Sigmoid colon (tissue), 7 donors: ENCODE measurements around the gene MAGI2. TPM values are rescaled to one million over a fixed set of nuclear protein-coding genes. Genes with fewer than 3 reads are reported as not detected.
A peak's percentile ranks its signal among the peaks of the same experiment; 100 is the strongest.

Source experiments
- DNase-seq: peaks from one replicate; pipeline ENCODE4 v3.0.0-alpha.2; 2019
- H3K27ac ChIP-seq, 4 donors: fragments of 200-600 bp; sonication (generic); one replicate each; pipeline ENCODE4 v1.5.1; 2016 to 2019; ENCODE audit warnings: mild to moderate bottlenecking in 1 of 4
- H3K27me3 ChIP-seq, 3 donors: fragments of 200-600 bp; sonication (generic); one replicate each; pipeline ENCODE4 v1.5.1; 2019; ENCODE audit warnings: mild to moderate bottlenecking in 1 of 3
- H3K36me3 ChIP-seq, 4 donors: fragments of 200-600 bp; sonication (generic); one replicate each; pipeline ENCODE4 v1.5.1; 2016 to 2019
- H3K4me1 ChIP-seq, 4 donors: fragments of 200-600 bp; sonication (generic); one replicate each; pipeline ENCODE4 v1.5.1; 2017 to 2019
- H3K4me3 ChIP-seq, 4 donors: fragments of 200-600 bp; sonication (generic); one replicate each; pipeline ENCODE4 v1.5.1; 2017 to 2019; ENCODE audit warnings: mild to moderate bottlenecking in 2 of 4, moderate library complexity in 1 of 4
- H3K9me3 ChIP-seq, 4 donors: fragments of 200-600 bp in 3 of 4; sonication (generic) in 3 of 4; one replicate each; pipeline versions ENCODE4 v1.5.1 to v1.6.1; 2013 to 2019
- CTCF ChIP-seq, 4 experiments: fragments of 450-650 bp in 3 of 4; fragments of 200-600 bp in 1 of 4; IDR thresholded peaks; one replicate each; pipeline ENCODE4 v1.5.1; 2016 to 2019; ENCODE audit warnings: antibody characterized with exemption in 4 of 4, mild to moderate bottlenecking in 3 of 4, moderate library complexity in 2 of 4
- EP300 ChIP-seq, 4 donors: sonication (generic); formaldehyde crosslinking; IDR thresholded peaks; one replicate each; pipeline ENCODE4 v1.6.1; 2017; ENCODE audit warnings: antibody characterized with exemption in 4 of 4
- POLR2A ChIP-seq, 2 donors: fragments of 450-650 bp; IDR thresholded peaks; one replicate each; pipeline ENCODE4 v1.6.1; 2016; ENCODE audit warnings: antibody characterized with exemption in 2 of 2, mild to moderate bottlenecking in 2 of 2, moderate library complexity in 2 of 2
- POLR2AphosphoS5 ChIP-seq, 4 donors: sonication (generic); formaldehyde crosslinking; IDR thresholded peaks; one replicate each; pipeline ENCODE4 v1.6.1; 2017; ENCODE audit warnings: antibody characterized with exemption in 4 of 4
- WGBS, 2 donors: extraction: QIAGEN DNeasy Blood & Tissue Kit; methylation state at CpG; one replicate each; pipeline ENCODE4 v1.1.7; 2013; 5-methylcytosine and 5-hydroxymethylcytosine counted together
- intact Hi-C: fragments of 100-400 bp; cut with DNase I; formaldehyde crosslinking; loops from one replicate; pipeline ENCODE4 v1.15.1; 2023
- polyA plus RNA-seq, 3 donors: library from polyadenylated mRNA; stranded (reverse); fragments of 200-250 nt; gene quantifications; one replicate each; pipeline ENCODE4 v1.2.3, GENCODE V29; 2013
- total RNA-seq, 4 donors: library from RNA; depleted of rRNA; stranded (reverse); fragments of >200 nt; gene quantifications; one replicate each; pipeline ENCODE4 v1.1.0, GENCODE V29; 2016
- donor health status: healthy with polysubstance abuse.
- donor health status: Bipolar disorder and iron deficiency.
- donor health status: healthy.

MAGI2 gene
- total and polyA plus RNA-seq, 7 donors = 0.69 to 26.9 (median 14.7) TPM

GRCh38 chr7:78153285-78153684 lies 1300.2 kb downstream of the MAGI2 start:
- Histone ChIP-seq H3K9me3 (no peaks in the 10 kb centered on the region), H3K36me3 (no peaks in the 10 kb centered on the region), H3K27ac (no peak overlapping the region), H3K4me1 (peaks cover 0 to 15% (median 7%) of the 10 kb centered on the region in 4 donors), H3K27me3 (no peaks in the 10 kb centered on the region), H3K4me3 (no peak overlapping the region)
- intact Hi-C loops = no loop called here
- TF ChIP-seq POLR2A (IDR thresholded peaks at IDR 0.05) (no peak), EP300 (IDR thresholded peaks at IDR 0.05) (no peak), POLR2AphosphoS5 (IDR thresholded peaks at IDR 0.05) (no peak)
- 65 to 75% methylated on average over 4 of the region's 4 CpGs for WGBS, 2 donors
- no peak for DNase-seq

GRCh38 chr7:78151229-78151628 lies 1302.2 kb downstream of the MAGI2 start:
- H3K36me3 ChIP-seq = no peaks in the 10 kb centered on the region
- peak overlapping the region in 1 of 4 donors; percentile 15 for H3K27ac ChIP-seq
- 59 to 69% methylated on average over 3 of the region's 3 CpGs for WGBS, 2 donors
- no peaks in the 10 kb centered on the region for H3K27me3 ChIP-seq
- H3K4me3 ChIP-seq = no peak overlapping the region
- intact Hi-C loops = no loop called here
- peaks cover 0 to 15% (median 7%) of the 10 kb centered on the region in 4 donors for H3K4me1 ChIP-seq
- H3K9me3 ChIP-seq = no peaks in the 10 kb centered on the region
- TF ChIP-seq EP300 (IDR thresholded peaks at IDR 0.05) (no peak), CTCF (IDR thresholded peaks at IDR 0.05) (no peak), POLR2A (IDR thresholded peaks at IDR 0.05) (no peak), POLR2AphosphoS5 (IDR thresholded peaks at IDR 0.05) (no peak)
- no peak for DNase-seq

- TF ChIP-seq EP300 (IDR thresholded peaks at IDR 0.05) = no peak
- TF ChIP-seq CTCF (IDR thresholded peaks at IDR 0.05) = no peak
- no peak for TF ChIP-seq POLR2AphosphoS5 (IDR thresholded peaks at IDR 0.05)
- TF ChIP-seq POLR2A (IDR thresholded peaks at IDR 0.05) = no peak
- H3K9me3 ChIP-seq = no peaks in the 10 kb centered on the region
- no peak for DNase-seq
- intact Hi-C loops = no loop called here
- H3K4me1 ChIP-seq = peaks cover 0 to 15% (median 7%) of the 10 kb centered on the region in 4 donors
- H3K27ac ChIP-seq = no peak overlapping the region
- no peaks in the 10 kb centered on the region for H3K36me3 ChIP-seq
- H3K27me3 ChIP-seq = no peaks in the 10 kb centered on the region
- no peak overlapping the region for H3K4me3 ChIP-seq
- 81 to 87% methylated on average over 1 of the region's 1 CpG for WGBS, 2 donors
Measured at GRCh38 chr7:78149787-78150186, 1303.7 kb downstream of the MAGI2 start.

GRCh38 chr7:78148166-78148894 lies 1305.1 kb downstream of the MAGI2 start:
- intact Hi-C loops = no loop called here
- DNase-seq = no peak

More at GRCh38 chr7:78148166-78148894, 1305.1 kb downstream of the MAGI2 start:
- Histone ChIP-seq H3K27me3 (no peaks in the 10 kb centered on the region), H3K4me1 (peaks cover 0 to 15% (median 7%) of the 10 kb centered on the region in 4 donors), H3K9me3 (no peaks in the 10 kb centered on the region), H3K36me3 (no peaks in the 10 kb centered on the region), H3K27ac (no peak overlapping the region), H3K4me3 (no peak overlapping the region)
- WGBS, 2 donors = 89 to 97% methylated on average over 1 of the region's 1 CpG
- no peak for TF ChIP-seq POLR2A (IDR thresholded peaks at IDR 0.05)
- no peak for TF ChIP-seq CTCF (IDR thresholded peaks at IDR 0.05)
- TF ChIP-seq EP300 (IDR thresholded peaks at IDR 0.05) = no peak
- TF ChIP-seq POLR2AphosphoS5 (IDR thresholded peaks at IDR 0.05) = no peak
